ENCODE measurements around the gene DNAJC17. TPM values are rescaled to one million over a fixed set of nuclear protein-coding genes. Genes with fewer than 3 reads are reported as not detected.

Gene DNAJC17
- total and polyA plus RNA-seq, 4 experiments from 2014 or later, result 24.3 to 43.9 (median 36.0) TPM

- Mint-ChIP-seq H3K27me3 (peaks cover 0 to 2% of the 10 kb centered on the region in 2 donors), H3K9me3 (no peaks in the 10 kb centered on the region), H3K36me3 (no peaks in the 10 kb centered on the region), H3K4me3 (no peak overlapping the region), H3K4me1 (no peaks in the 10 kb centered on the region), H3K27ac (no peak overlapping the region)
- Histone ChIP-seq H3K27me3 (ENCODE audit: insufficient read depth, low read length) (no peaks in the 10 kb centered on the region), H3K4me1 (ENCODE audit: insufficient read depth, low read length) (no peaks in the 10 kb centered on the region), H3K36me3 (ENCODE audit: insufficient read depth, low read length) (no peaks in the 10 kb centered on the region), H3K9me3 (ENCODE audit: control insufficient read depth in 1 of 2, low read length in 2 of 2) (no peaks in the 10 kb centered on the region), H3K4me3 (ENCODE audit: low read length in 2 of 2) (no peak overlapping the region), H3K27ac (ENCODE audit: low read depth, low read length) (no peak overlapping the region)
- intact Hi-C loops (cut with micrococcal nuclease), result no loop called here
- ChIA-PET POLR2A (ENCODE audit: partially characterized antibody) (no interaction called here), CTCF (ENCODE audit: partially characterized antibody) (interaction anchor here (0.6 kb wide), 1 partner anchor 97 kb away, joined by 3 read pairs; no protein-coding TSS in a partner anchor)
- no peak for DNase-seq
Observed at GRCh38 chr15:40821195-40821594, 13.9 kb upstream of the DNAJC17 start.

- Histone ChIP-seq H3K4me3 (ENCODE audit: low read length in 2 of 2) (no peak overlapping the region), H3K27ac (ENCODE audit: low read depth, low read length) (no peak overlapping the region), H3K27me3 (ENCODE audit: insufficient read depth, low read length) (no peaks in the 10 kb centered on the region), H3K36me3 (ENCODE audit: insufficient read depth, low read length) (no peaks in the 10 kb centered on the region), H3K4me1 (ENCODE audit: insufficient read depth, low read length) (no peaks in the 10 kb centered on the region), H3K9me3 (ENCODE audit: control insufficient read depth in 1 of 2, low read length in 2 of 2) (no peaks in the 10 kb centered on the region)
- H3K4me3 Mint-ChIP-seq, result no peak overlapping the region
- no peak overlapping the region for H3K27ac Mint-ChIP-seq
- peaks cover 0 to under 1% of the 10 kb centered on the region in 2 donors for H3K27me3 Mint-ChIP-seq
- DNase-seq, result no peak
- peaks cover 12 to 13% of the 10 kb centered on the region in 2 donors for H3K36me3 Mint-ChIP-seq
- ChIA-PET CTCF (ENCODE audit: partially characterized antibody) (interaction anchor here (1.4 kb wide), 1 partner anchor 41 kb away, joined by 4 read pairs; no protein-coding TSS in a partner anchor), POLR2A (ENCODE audit: partially characterized antibody) (interaction anchor here (0.7 kb wide), 1 partner anchor 11 kb away, joined by 3 read pairs; the partner anchor contains the start of gene DNAJC17)
- H3K9me3 Mint-ChIP-seq, result no peaks in the 10 kb centered on the region
- no peaks in the 10 kb centered on the region for H3K4me1 Mint-ChIP-seq
- intact Hi-C loops (cut with micrococcal nuclease), result no loop called here
Observed at GRCh38 chr15:40819048-40819447, 11.8 kb upstream of the DNAJC17 start.

DNA sequence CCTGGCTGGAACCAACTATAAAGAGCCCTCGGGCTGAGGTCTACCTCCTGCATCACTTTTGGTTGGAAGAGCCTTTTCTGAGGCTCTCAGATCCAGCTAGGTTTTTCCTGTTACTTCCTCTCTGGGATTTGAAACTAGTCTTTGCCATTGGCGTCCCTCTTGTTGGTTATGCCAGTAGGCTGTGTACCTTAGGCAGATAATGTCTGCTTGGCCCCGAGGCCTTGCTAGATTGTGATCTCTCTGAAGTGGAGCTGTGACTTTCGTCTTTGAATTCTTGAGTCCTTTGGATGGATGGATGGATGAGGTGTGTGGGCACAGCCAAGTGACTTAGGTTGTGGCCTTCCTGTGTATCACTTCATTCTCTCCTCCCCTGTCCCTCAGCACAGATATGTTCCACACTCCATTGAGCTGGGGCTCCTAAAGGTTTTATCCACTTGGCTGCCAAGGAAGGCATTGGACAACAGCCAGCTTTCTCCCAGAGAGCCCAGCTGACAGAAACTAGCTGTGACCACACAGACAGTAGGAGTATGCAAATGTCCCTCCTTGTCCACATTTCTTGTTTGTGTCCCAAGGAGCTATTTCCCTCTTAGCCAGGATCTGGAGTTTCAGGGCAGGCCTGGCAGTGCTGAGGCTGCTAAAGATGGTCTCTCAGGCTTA, 7.9 kb upstream of the DNAJC17 start:
- H3K9me3 Mint-ChIP-seq, result no peaks in the 10 kb centered on the region
- peaks cover 6% of the 10 kb centered on the region for H3K36me3 ChIP-seq (ENCODE audit: insufficient read depth, low read length)
- H3K36me3 Mint-ChIP-seq, result peaks cover 23 to 24% of the 10 kb centered on the region in 2 donors
- intact Hi-C loops (cut with micrococcal nuclease), result no loop called here
- H3K27me3 Mint-ChIP-seq, result no peaks in the 10 kb centered on the region
- POLR2A ChIA-PET (ENCODE audit: partially characterized antibody), result no interaction called here
- no peaks in the 10 kb centered on the region for H3K9me3 ChIP-seq (ENCODE audit: control insufficient read depth in 1 of 2, low read length in 2 of 2)
- no peaks in the 10 kb centered on the region for H3K27me3 ChIP-seq (ENCODE audit: insufficient read depth, low read length)
- no peak overlapping the region for H3K27ac ChIP-seq (ENCODE audit: low read depth, low read length)
- H3K4me3 ChIP-seq (ENCODE audit: low read length in 2 of 2), result no peak overlapping the region
- no peaks in the 10 kb centered on the region for H3K4me1 Mint-ChIP-seq
- H3K4me1 ChIP-seq (ENCODE audit: insufficient read depth, low read length), result no peaks in the 10 kb centered on the region
- no peak for DNase-seq
- no peak overlapping the region for H3K27ac Mint-ChIP-seq
- CTCF ChIA-PET (ENCODE audit: partially characterized antibody), result interaction anchor here (1.1 to 2.8 kb wide), 3 partner anchors 43 to 136 kb away, joined by 3 to 11 read pairs (median 5); partner anchors contain the start of gene VPS18
- no peak overlapping the region for H3K4me3 Mint-ChIP-seq

DNA sequence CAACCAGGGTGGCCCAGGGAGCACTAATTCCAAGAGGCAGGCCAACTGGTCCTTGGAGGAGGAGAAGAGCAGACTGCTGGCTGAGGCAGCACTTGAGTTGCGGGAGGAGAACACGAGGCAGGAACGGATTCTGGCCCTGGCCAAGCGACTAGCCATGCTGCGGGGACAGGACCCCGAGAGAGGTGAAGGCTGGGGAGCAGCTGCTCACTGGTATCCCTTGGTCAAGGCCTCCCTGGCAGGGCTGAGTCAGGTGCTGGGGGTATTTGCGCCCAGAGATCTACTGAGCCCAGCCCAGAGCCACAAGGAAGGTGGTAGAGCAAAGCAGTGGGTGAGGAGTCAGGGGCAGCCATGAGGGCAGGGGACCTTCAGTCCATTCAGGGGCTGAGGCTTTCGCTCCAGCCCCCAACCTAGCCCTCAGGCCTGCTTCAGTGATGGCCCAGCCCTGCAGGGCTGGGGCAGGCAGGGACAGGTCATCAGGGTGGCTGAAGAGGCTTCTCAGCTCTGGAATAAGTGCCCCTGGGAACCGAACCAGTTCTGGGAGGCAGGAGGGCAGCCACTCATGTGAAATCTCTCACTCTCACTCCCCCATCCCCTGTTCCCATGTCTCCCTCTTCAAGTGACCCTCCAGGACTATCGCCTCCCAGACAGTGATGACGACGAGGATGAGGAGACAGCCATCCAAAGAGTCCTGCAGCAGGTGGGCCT, 5.6 kb upstream of the DNAJC17 start:
- ChIA-PET CTCF (ENCODE audit: partially characterized antibody) (no interaction called here), POLR2A (ENCODE audit: partially characterized antibody) (no interaction called here)
- H3K36me3 ChIP-seq (ENCODE audit: insufficient read depth, low read length), result peaks cover 6% of the 10 kb centered on the region
- H3K9me3 ChIP-seq (ENCODE audit: control insufficient read depth in 1 of 2, low read length in 2 of 2), result no peaks in the 10 kb centered on the region
- Mint-ChIP-seq H3K27ac (no peak overlapping the region), H3K9me3 (no peaks in the 10 kb centered on the region), H3K27me3 (no peaks in the 10 kb centered on the region), H3K36me3 (peaks cover 23 to 24% of the 10 kb centered on the region in 2 donors), H3K4me1 (peaks cover 3 to 9% (median 7%) of the 10 kb centered on the region in 4 donors), H3K4me3 (no peak overlapping the region)
- H3K4me1 ChIP-seq (ENCODE audit: insufficient read depth, low read length), result peaks cover 7% of the 10 kb centered on the region
- H3K4me3 ChIP-seq (ENCODE audit: low read length in 2 of 2), result no peak overlapping the region
- intact Hi-C loops (cut with micrococcal nuclease), result no loop called here
- H3K27me3 ChIP-seq (ENCODE audit: insufficient read depth, low read length), result no peaks in the 10 kb centered on the region
- DNase-seq, result no peak
- no peak overlapping the region for H3K27ac ChIP-seq (ENCODE audit: low read depth, low read length)

- CTCF ChIA-PET (ENCODE audit: partially characterized antibody), result no interaction called here
- H3K9me3 ChIP-seq (ENCODE audit: control insufficient read depth in 1 of 2, low read length in 2 of 2), result no peaks in the 10 kb centered on the region
- Mint-ChIP-seq H3K36me3 (peaks cover 11 to 19% of the 10 kb centered on the region in 2 donors), H3K27me3 (no peaks in the 10 kb centered on the region), H3K27ac (no peak overlapping the region), H3K9me3 (no peaks in the 10 kb centered on the region), H3K4me1 (peaks cover 11 to 25% (median 19%) of the 10 kb centered on the region in 4 donors), H3K4me3 (peak overlapping the region in 7 of 8 donors; percentile 96 to 100 (median 98))
- H3K27me3 ChIP-seq (ENCODE audit: insufficient read depth, low read length), result no peaks in the 10 kb centered on the region
- H3K4me1 ChIP-seq (ENCODE audit: insufficient read depth, low read length), result peaks cover 20% of the 10 kb centered on the region
- intact Hi-C loops (cut with micrococcal nuclease), result loop anchor here (5.0 kb wide), 2 partner anchors 487 to 523 kb away; partner anchors contain the start of genes INAFM2, NUSAP1 and OIP5
- H3K27ac ChIP-seq (ENCODE audit: low read depth, low read length), result no peak overlapping the region
- DNase-seq, result no peak
- peaks cover 6% of the 10 kb centered on the region for H3K36me3 ChIP-seq (ENCODE audit: insufficient read depth, low read length)
- no peak overlapping the region for H3K4me3 ChIP-seq (ENCODE audit: low read length in 2 of 2)
- POLR2A ChIA-PET (ENCODE audit: partially characterized antibody), result interaction anchor here (3.4 kb wide), 1 partner anchor 114 kb away, joined by 30 read pairs; the partner anchor contains the start of gene RAD51
Observed at GRCh38 chr15:40808861-40809450, 1.7 kb upstream of the DNAJC17 start.

- H3K27ac Mint-ChIP-seq, result peak overlapping the region in 6 of 7 donors; percentile 58 to 100 (median 98)
- H3K4me1 Mint-ChIP-seq, result peaks cover 15 to 33% (median 22%) of the 10 kb centered on the region in 4 donors
- H3K9me3 Mint-ChIP-seq, result no peaks in the 10 kb centered on the region
- peak overlapping the region; percentile 95 to 100 for H3K4me3 ChIP-seq (ENCODE audit: low read length in 2 of 2)
- ChIA-PET POLR2A (ENCODE audit: partially characterized antibody) (interaction anchor here (0.6 to 3.4 kb wide), 7 partner anchors 8 to 262 kb away, joined by 3 to 30 read pairs (median 4); partner anchors contain the start of genes RAD51, RPUSD2, SPINT1 and VPS18), CTCF (ENCODE audit: partially characterized antibody) (interaction anchor here (1.3 to 2.2 kb wide), 2 partner anchors 26 to 50 kb away, joined by 6 to 7 read pairs; no protein-coding TSS in a partner anchor)
- intact Hi-C loops (cut with micrococcal nuclease), result loop anchor here (1.0 to 5.0 kb wide), 9 partner anchors 21 to 524 kb away; partner anchors contain the start of genes CCDC32, GCHFR, INAFM2 and KNL1
- H3K27me3 ChIP-seq (ENCODE audit: insufficient read depth, low read length), result no peaks in the 10 kb centered on the region
- H3K4me3 Mint-ChIP-seq, result peak overlapping the region; percentile 96 to 100 (median 98)
- peak overlapping the region; percentile 97 for H3K27ac ChIP-seq (ENCODE audit: low read depth, low read length)
- no peak for DNase-seq
- no peaks in the 10 kb centered on the region for H3K9me3 ChIP-seq (ENCODE audit: control insufficient read depth in 1 of 2, low read length in 2 of 2)
- no peaks in the 10 kb centered on the region for H3K27me3 Mint-ChIP-seq
- peaks cover 15 to 19% of the 10 kb centered on the region in 2 donors for H3K36me3 Mint-ChIP-seq
- peaks cover 20% of the 10 kb centered on the region for H3K4me1 ChIP-seq (ENCODE audit: insufficient read depth, low read length)
- peaks cover 6% of the 10 kb centered on the region for H3K36me3 ChIP-seq (ENCODE audit: insufficient read depth, low read length)
Observed at GRCh38 chr15:40807888-40808461, 702 bp upstream of the DNAJC17 start.
